HCT116 (cell line): Measurements from ENCODE around the gene HACD1. TPM values are rescaled to one million over a fixed set of nuclear protein-coding genes. Genes with fewer than 3 reads are reported as not detected.

Experiments
- ATAC-seq: fragments of 200-7000 bp; cut with Tn5 transposase; 2 replicates; pipeline ENCODE4 v1.9.1; 2020; ENCODE audit warnings: mild to moderate bottlenecking, moderate library complexity
- BruUV-seq: library from RNA; stranded (reverse); fragments of 400-500 nt; replicated peaks from 2 replicates; lab custom pipeline; 2021; lab: Mats Ljungman, UMichigan
- CTCF ChIA-PET: fragments of 300-600 bp; sonication (Branson Sonifier 250); formaldehyde crosslinking; loops from one replicate; lab custom pipeline; 2021; ENCODE audit warnings: antibody characterized with exemption; lab: Charles Lee
- POLR2A ChIA-PET: fragments of 300-600, 350-600 bp; sonication (Branson Sonifier 250); formaldehyde crosslinking; loops from one replicate; lab custom pipeline; 2021; ENCODE audit warnings: antibody characterized with exemption; lab: Charles Lee
- RAD21 ChIA-PET, 2 experiments: fragments of 300-600 bp; sonication (Branson Sonifier 250); formaldehyde crosslinking; loops; one replicate each; lab custom pipeline; 2023; ENCODE audit warnings: low total read pairs in 2 of 2; ENCODE audit not compliant: uncharacterized antibody in 2 of 2, unreplicated experiment in 2 of 2, low non-redundant PET in 1 of 2; lab: Charles Lee
- DNase-seq: peaks from one replicate; pipeline ENCODE4 v3.0.0-alpha.2; 2010; ENCODE audit warnings: low read depth, low spot score
- H2AFZ ChIP-seq: fragments of 200-600 bp; shearing (Covaris generic), sonication (generic); 2 replicates; pipeline ENCODE4 v1.6.1; 2017; ENCODE audit warnings: low read depth, mixed run types, mixed read lengths, antibody characterized with exemption, low read length; ENCODE audit not compliant: poor library complexity, severe bottlenecking
- H3K27ac ChIP-seq: 2 replicates; pipeline ENCODE4 v1.5.1; 2012; ENCODE audit warnings: low read depth, low read length
- H3K27me3 ChIP-seq: fragments of 200-600 bp; sonication (generic); 2 replicates; pipeline ENCODE4 v1.6.1; 2016; ENCODE audit warnings: mixed run types, low read length, mixed read lengths; ENCODE audit not compliant: insufficient read depth
- H3K36me3 ChIP-seq, 2 experiments: fragments of 200-500 bp in 1 of 2; fragments of 200-600 bp in 1 of 2; sonication (Bioruptor generic) in 1 of 2; sonication (generic) in 1 of 2; 2 replicates each; pipeline versions ENCODE4 v1.5.1 to v1.6.1; 2014 to 2016; ENCODE audit warnings: low read length in 2 of 2, inconsistent platforms in 1 of 2, mixed read lengths in 1 of 2, mixed run types in 1 of 2; ENCODE audit not compliant: insufficient read depth in 2 of 2, control insufficient read depth in 1 of 2
- H3K4me1 ChIP-seq, 2 experiments: fragments of 200-600 bp in 1 of 2; sonication (generic) in 1 of 2; 2 replicates each; pipeline versions ENCODE4 v1.5.1 to v1.6.1; 2012 to 2017; ENCODE audit warnings: low read length in 2 of 2, inconsistent platforms in 1 of 2, mild to moderate bottlenecking in 1 of 2, mixed read lengths in 1 of 2, mixed run types in 1 of 2, moderate library complexity in 1 of 2; ENCODE audit not compliant: insufficient read depth in 2 of 2, control insufficient read depth in 1 of 2
- H3K4me2 ChIP-seq: fragments of 200-600 bp; sonication (generic); 2 replicates; pipeline ENCODE4 v1.6.1; 2017; ENCODE audit warnings: mixed run types, low read length, mixed read lengths
- H3K4me3 ChIP-seq, 2 experiments: fragments of 200-600 bp in 1 of 2; sonication (generic) in 1 of 2; replicated peaks in 1 of 2; 2 replicates each; pipeline ENCODE4 v1.5.1; 2011 to 2016; ENCODE audit warnings: low read length in 2 of 2, control low read depth in 1 of 2, low read depth in 1 of 2, mild to moderate bottlenecking in 1 of 2, mixed read lengths in 1 of 2, mixed run types in 1 of 2
- H3K79me2 ChIP-seq: fragments of 200-600 bp; sonication (generic); 2 replicates; pipeline ENCODE4 v1.6.1; 2017; ENCODE audit warnings: mild to moderate bottlenecking, mixed run types, low read length, moderate library complexity, mixed read lengths; ENCODE audit not compliant: insufficient read depth
- H3K9ac ChIP-seq: fragments of 200-600 bp; sonication (generic); 2 replicates; pipeline ENCODE4 v1.6.1; 2016; ENCODE audit warnings: low read length, mixed read lengths
- H3K9me2 ChIP-seq: fragments of 200-600 bp; sonication (generic), shearing (Covaris generic); 2 replicates; pipeline ENCODE4 v1.6.1; 2017; ENCODE audit warnings: mixed run types, mild to moderate bottlenecking, moderate library complexity; ENCODE audit not compliant: insufficient read depth
- H3K9me3 ChIP-seq, 2 experiments: fragments of 200-500 bp in 1 of 2; fragments of 200-600 bp in 1 of 2; sonication (Bioruptor generic) in 1 of 2; sonication (generic) in 1 of 2; 2 replicates each; pipeline ENCODE4 v1.6.1; 2014 to 2017; ENCODE audit warnings: low read length in 2 of 2, mixed read lengths in 2 of 2, inconsistent platforms in 1 of 2, low read depth in 1 of 2, mild to moderate bottlenecking in 1 of 2, mixed run types in 1 of 2, moderate library complexity in 1 of 2; ENCODE audit not compliant: control insufficient read depth in 1 of 2, insufficient read depth in 1 of 2
- H4K20me1 ChIP-seq: fragments of 200-600 bp; sonication (generic), shearing (Covaris generic); 2 replicates; pipeline ENCODE4 v1.6.1; 2017; ENCODE audit warnings: mixed run types, mild to moderate bottlenecking, moderate library complexity; ENCODE audit not compliant: insufficient read depth
- ATF3 ChIP-seq: IDR thresholded peaks from 2 replicates; pipeline ENCODE4 v1.6.1; 2012
- CBX3 ChIP-seq: IDR thresholded peaks from 2 replicates; pipeline ENCODE4 v1.6.1; 2012; ENCODE audit warnings: low read depth
- RAD21 ChIP-seq: IDR thresholded peaks from 2 replicates; pipeline ENCODE4 v1.6.1; 2012; ENCODE audit warnings: low read depth, mild to moderate bottlenecking
- TCF7L2 ChIP-seq: IDR thresholded peaks from 2 replicates; pipeline ENCODE4 v1.7.0; 2011; ENCODE audit warnings: borderline replicate concordance, inconsistent platforms; ENCODE audit not compliant: insufficient read depth, insufficient read length; ENCODE audit errors: extremely low read depth
- intact Hi-C: fragments of 100-400 bp; cut with micrococcal nuclease; formaldehyde crosslinking; loops from 2 replicates; pipeline ENCODE4 v1.10.0; 2022
- total RNA-seq: library from RNA; stranded (reverse); gene quantifications from one replicate; pipeline ENCODE4 v1.2.1, GENCODE V29; 2021; ENCODE audit not compliant: unreplicated experiment

HACD1 gene
- total RNA-seq, 1 experiment from 2014 or later = 21.6 TPM

GRCh38 chr10:17659365-17659764 lies 42.2 kb upstream of the HACD1 start:
- no peak overlapping the region for H3K4me2 ChIP-seq
- BruUV-seq = no TSS peak
- TF ChIP-seq ATF3 (no peak), TCF7L2 (no peak)
- H3K27me3 ChIP-seq = no peaks in the 10 kb centered on the region
- no peaks in the 10 kb centered on the region for H3K9me3 ChIP-seq
- no peaks in the 10 kb centered on the region for H3K9me2 ChIP-seq
- no peak overlapping the region for H2AFZ ChIP-seq
- no peaks in the 10 kb centered on the region for H4K20me1 ChIP-seq
- no peaks in the 10 kb centered on the region for H3K36me3 ChIP-seq
- POLR2A ChIA-PET = no interaction called here
- H3K9ac ChIP-seq = no peak overlapping the region
- H3K79me2 ChIP-seq = peaks cover 83% of the 10 kb centered on the region
- ATAC-seq (no peak), DNase-seq (no peak)
- no peak overlapping the region for H3K27ac ChIP-seq
- no peak overlapping the region for H3K4me3 ChIP-seq
- RAD21 ChIA-PET = no interaction called here
- intact Hi-C loops = no loop called here
- peaks cover 41 to 46% of the 10 kb centered on the region in 2 experiments for H3K4me1 ChIP-seq
- CTCF ChIA-PET = no interaction called here

GRCh38 chr10:17657103-17657500 lies 39.9 kb upstream of the HACD1 start:
- no peak for DNase-seq
- Histone ChIP-seq H4K20me1 (no peaks in the 10 kb centered on the region), H3K36me3 (peaks cover 0 to 11% of the 10 kb centered on the region in 2 experiments; a peak in 1 of 4 replicates), H3K27ac (peak overlapping the region; percentile 93), H3K9ac (peak overlapping the region; percentile 37), H3K9me2 (no peaks in the 10 kb centered on the region), H3K27me3 (no peaks in the 10 kb centered on the region), H2AFZ (no peak overlapping the region), H3K4me3 (peak overlapping the region; percentile 19 to 49), H3K79me2 (peaks cover 84% of the 10 kb centered on the region), H3K4me2 (peak overlapping the region; percentile 73), H3K4me1 (peaks cover 42 to 56% of the 10 kb centered on the region in 2 experiments), H3K9me3 (peaks cover 0 to 8% of the 10 kb centered on the region in 2 experiments; a peak in 1 of 4 replicates)
- ChIA-PET CTCF (no interaction called here), POLR2A (no interaction called here), RAD21 (no interaction called here)
- no TSS peak for BruUV-seq
- TF ChIP-seq CBX3 (0 out of 2 replicates have a peak, but pooled peaks have one; percentile 14), RAD21 (no peak)
- intact Hi-C loops = no loop called here
- peak; percentile 20 for ATAC-seq
